ENCODE data around the gene AKAP8L.

The AKAP8L gene

DNA sequence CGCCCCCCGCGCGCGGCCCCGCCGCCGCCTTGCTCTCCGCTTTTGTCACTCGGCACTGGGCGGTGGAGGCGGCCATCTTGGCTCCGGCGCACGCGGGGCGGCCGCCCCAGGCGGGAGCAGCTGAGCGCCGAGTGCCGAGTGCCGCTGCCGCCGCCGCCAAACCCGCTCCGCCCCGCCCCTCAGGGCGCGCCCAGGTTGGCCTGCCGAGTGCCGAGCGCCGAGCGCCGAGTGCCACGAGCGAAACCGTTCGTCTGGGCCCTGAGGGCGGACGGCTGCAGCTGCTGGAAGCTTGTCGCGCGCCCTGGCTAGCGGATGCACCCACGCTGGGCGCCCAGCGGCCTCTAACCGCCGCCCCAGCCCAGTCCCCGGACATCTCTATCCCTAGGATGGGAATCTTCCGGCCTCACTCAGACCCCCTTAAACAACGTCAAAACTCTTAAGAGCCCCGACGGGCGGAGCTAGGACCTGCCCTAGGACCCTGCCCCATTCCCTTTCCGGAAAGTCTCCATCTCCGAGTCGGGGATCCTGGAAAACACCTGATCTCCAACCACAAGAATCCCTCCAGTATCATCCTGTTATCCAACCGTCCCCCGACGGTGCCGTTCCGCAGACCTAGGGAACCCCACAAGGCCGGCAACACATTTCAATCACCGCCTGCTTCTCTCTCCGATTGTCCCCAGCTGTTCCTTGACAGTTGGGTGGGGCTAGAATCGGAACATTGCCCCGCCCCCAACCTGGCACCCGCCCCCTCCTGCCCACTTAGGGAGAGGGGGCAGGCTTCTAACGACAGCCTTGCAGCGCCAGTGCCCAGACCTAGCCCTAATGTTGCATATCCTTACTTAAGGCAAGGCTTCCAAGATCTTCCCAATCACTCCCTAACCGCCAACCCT, 14.1 kb upstream of the AKAP8L start:
- DNase-seq (ENCODE audit: low read depth), result peak; percentile 89

GRCh38 chr19:15432018-15432494, 13.3 kb upstream of the AKAP8L start:
- DNase-seq (ENCODE audit: low read depth), result no peak

DNA sequence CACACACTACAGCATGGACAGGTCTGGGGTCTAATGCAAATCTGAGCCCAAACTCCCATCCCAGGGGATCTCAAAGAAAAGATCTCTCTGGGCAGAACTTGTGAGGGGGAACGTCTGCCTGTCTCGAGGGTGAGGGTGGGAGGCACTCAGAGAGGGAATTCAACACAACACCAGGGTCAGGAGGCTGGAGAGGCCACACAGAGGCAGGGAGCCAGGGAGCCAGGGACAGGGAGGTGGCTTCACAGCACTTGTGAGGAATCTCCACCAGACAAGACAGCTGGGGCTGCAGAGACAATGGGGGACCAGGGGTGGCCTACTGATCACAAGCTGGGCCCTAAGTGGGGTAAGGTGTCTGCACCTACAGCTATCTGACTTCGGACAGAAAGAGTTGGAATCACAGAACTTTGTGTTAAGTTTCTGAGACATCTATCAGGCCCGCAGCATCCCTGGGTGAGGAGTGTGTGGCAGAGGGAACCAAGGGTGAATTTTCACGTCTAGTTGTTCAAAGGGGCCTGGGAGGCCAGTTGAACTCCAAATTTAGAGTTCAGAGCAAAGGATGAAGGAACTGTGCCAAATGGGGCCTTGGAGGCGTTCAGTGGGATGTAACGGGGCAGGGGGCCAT, 12.7 kb upstream of the AKAP8L start:
- no peak for DNase-seq (ENCODE audit: low read depth)

GRCh38 chr19:15430526-15431120, 11.8 kb upstream of the AKAP8L start:
- no peak for DNase-seq (ENCODE audit: low read depth)

DNA sequence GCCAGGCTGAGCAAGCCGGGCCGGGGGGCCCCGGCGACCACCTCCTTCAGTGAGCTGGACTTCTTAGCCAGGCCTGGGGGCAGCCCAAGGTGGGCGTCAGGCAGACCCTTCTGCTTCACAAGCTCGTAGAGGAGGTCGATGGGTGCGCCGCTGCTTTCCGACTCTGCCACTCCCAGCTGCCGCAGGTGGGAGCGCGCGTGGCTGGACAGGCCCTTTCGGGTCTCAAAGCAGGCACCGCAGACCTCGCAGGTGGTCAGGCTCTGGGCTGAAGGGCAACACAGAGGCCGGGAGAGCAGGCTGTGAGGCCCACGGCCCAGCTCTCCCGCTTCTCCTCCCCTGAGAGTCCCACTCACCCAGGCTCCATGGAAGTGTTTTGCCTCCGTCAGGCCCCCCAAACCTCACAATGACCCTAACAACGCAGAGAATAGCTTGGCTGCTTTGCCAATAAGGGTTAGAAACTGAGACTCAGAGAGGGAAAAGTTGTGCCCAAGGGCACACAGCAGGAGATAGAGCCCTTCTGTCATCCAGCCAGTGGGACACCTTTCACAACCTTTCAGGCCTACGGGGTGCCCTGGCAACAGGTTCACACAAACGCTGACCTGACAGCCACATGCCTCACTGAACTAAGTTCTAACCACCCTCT, 11.2 kb upstream of the AKAP8L start:
- DNase-seq (ENCODE audit: low read depth), result no peak

DNA sequence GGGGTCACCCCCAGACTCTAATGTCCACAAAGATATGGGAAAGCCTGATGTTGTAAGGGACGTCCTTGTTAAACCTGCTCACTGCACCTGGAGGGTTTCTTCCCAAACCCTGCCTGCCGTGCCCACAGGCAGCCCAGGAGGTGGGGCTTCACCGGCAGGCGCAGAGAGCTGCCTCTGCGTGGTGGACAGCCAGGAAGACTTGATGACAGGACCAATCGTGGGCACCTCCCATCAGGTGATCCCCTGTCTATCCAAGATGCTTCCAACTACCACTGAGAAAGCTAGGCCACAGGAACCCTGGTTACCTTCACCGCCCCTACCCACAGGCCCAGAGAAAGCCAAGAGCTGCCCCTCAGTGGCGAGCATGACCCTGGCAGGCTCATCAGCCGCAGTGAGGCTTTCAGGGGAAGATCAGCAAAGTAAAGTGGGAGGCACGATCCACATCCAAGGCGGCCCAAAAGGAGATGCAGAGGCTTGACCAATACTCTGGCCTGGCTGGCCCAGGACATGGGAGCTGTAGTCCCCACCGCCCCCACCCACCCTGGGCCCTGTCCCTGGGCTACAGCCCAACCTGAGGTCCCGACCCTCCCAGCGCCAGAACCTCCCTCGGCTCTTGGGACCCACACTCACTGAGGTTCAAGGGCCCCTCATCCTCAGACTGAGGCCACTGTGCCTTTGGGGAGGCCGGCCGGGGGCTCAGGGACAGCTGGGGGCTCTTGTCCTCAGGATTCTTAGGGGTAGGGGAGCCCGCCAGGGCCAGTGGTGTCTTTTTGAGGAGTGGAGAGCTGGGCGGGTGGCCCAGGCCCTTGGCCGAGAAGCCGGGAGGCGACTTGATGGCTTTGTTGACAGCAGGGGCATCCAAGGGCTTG, 10.4 kb upstream of the AKAP8L start:
- DNase-seq (ENCODE audit: low read depth), result no peak

DNA sequence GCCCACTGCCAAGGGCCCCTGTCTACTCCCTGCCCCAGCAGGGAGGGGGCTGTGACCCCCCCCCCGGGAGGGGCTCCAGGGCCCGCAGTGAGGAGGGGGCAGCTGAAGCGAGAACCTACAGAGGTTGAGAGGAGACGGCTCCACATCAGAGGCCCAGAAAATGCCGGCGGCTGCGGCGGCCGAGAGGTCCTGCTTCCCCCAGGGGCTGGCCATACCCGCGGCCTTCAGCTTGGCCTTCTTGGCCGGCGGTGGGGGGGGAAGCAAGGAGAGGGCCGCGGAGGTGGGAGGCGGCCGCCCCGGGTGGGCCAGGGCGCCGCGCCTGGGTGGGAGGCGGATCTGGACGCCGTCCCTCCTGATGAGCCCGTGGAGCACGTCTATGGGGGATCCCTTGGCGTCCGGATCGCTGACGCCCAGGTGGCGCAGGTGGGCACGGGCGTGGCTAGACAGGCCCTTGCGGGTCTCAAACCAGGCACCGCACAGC, 9.2 kb upstream of the AKAP8L start:
- DNase-seq (ENCODE audit: low read depth), result no peak

- DNase-seq (ENCODE audit: low read depth), result no peak
These were observed 8.5 kb upstream of the AKAP8L start for GRCh38 chr19:15427350-15427700.

GRCh38 chr19:15426485-15427349, 7.9 kb upstream of the AKAP8L start:
- no peak for DNase-seq (ENCODE audit: low read depth)

GRCh38 chr19:15425321-15425950, 6.6 kb upstream of the AKAP8L start:
- no peak for DNase-seq (ENCODE audit: low read depth)

- DNase-seq (ENCODE audit: low read depth), result no peak
These were observed 6.0 kb upstream of the AKAP8L start for GRCh38 chr19:15424692-15425272.

GRCh38 chr19:15424121-15424520, 5.3 kb upstream of the AKAP8L start:
- DNase-seq (ENCODE audit: low read depth), result no peak

- DNase-seq (ENCODE audit: low read depth), result no peak
These were observed 4.3 kb upstream of the AKAP8L start for GRCh38 chr19:15423130-15423529.

DNA sequence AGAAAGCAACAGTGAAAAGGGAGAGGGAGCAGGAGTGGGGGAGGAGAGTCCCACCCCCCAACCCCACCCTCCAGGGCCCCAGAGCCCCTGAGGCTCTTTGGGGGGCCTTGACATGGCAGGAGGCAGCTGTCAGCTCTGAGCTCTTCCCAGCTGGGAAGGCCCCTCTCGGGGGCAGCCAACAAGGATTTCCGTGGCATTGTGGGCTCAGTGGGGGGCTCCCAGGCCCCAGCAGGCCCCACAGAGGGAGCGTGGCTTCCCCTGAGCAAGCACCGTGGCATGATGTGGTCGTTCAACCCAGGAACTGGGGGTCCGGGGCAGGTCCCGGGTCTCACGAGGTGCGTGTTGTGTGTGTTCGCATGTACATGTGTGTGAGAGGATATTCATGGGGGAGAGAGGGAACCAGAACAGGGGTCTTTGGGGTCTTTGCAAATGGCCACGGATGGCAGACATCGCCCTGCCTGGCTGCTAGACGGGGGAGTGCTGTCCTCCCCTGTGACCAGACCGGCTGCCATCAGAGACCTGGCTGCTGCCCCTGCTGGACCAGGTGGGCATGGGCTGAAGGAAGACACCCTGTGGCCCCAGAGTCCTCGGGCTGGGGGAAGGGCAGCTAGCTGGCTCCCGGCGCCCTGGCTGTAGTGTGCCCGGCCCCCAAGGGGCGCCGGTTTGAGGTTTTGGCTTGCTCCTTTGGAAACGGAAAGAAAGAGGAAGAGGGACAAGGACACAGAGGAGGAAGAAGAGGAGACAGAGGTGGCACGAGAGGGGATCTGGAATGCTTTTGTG, 3.7 kb upstream of the AKAP8L start:
- DNase-seq (ENCODE audit: low read depth), result no peak

- no peak for DNase-seq (ENCODE audit: low read depth)
These were observed 3.0 kb upstream of the AKAP8L start for GRCh38 chr19:15421721-15422260.

DNA sequence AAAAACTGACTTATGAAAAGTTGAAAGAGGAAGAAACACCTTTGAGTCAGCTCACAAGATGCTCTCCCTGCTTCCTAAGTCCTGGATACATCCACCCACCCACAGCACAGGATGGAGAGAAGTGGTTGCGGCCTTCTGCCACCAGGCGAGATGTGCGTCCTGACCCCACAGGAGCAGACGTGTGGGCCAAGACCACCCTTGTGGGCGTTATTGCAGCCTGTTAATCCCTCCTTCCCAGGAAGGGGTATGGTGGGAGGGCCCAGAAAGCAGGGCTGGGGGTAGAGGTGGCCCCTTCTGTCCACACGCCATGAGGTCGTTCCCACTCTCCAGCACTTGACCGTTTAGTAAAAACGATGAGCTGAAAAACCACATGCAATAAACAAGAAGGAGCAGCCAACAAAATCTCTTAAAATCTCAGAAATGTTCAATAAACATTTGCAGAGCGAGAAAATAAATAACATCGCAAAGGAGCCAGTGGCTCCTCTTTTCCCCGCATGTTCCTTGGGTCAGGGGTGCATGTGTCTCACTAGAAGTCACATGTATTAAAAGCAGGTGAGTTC, 2.4 kb upstream of the AKAP8L start:
- no peak for DNase-seq (ENCODE audit: low read depth)

- no peak for DNase-seq (ENCODE audit: low read depth)
These were observed 731 bp upstream of the AKAP8L start for GRCh38 chr19:15419413-15420025.

DNA sequence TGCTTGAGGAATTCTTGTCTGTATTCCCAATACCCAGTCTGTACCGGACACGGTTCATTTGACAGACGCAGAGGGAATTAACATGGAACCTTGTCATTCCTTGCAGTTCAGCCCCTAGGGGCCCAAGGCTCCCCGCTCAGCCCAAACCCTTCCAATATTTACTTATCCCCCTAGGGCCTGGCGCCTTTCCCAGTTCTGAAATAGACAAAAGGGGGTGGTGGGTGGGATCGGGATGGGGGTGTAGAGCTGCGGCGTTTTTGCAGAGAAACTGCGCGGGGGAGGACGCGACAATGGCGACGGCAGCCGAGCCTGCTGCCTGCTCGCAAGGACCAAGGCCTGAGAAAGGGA, 583 bp downstream of the AKAP8L start:
- DNase-seq (ENCODE audit: low read depth), result no peak

All from stimulated activated CD8-positive, alpha-beta memory T cell treated with anti-CD3 and anti-CD28 coated beads, Interleukin-15, amount 100 ng/mL, for 24 hours (primary cell).